Type B pancreatic cell (in vitro differentiated cells): ENCODE measurements around the gene SRPX. TPM values are rescaled to one million over a fixed set of nuclear protein-coding genes. Genes with fewer than 3 reads are reported as not detected.

Source experiments
- DNase-seq: peaks from one replicate; pipeline ENCODE4 v3.0.0; 2021; ENCODE audit warnings: mixed read lengths; ENCODE audit not compliant: unreplicated experiment; ENCODE audit errors: extremely low spot score
- H3K27ac Mint-ChIP-seq: 2 replicates; pipeline ENCODE4 v1.8.0; 2021; ENCODE audit warnings: mild to moderate bottlenecking, mixed read lengths
- H3K27me3 Mint-ChIP-seq: 2 replicates; pipeline ENCODE4 v1.8.0; 2021; ENCODE audit warnings: mixed read lengths
- H3K36me3 Mint-ChIP-seq: 2 replicates; pipeline ENCODE4 v1.8.0; 2021; ENCODE audit warnings: mixed read lengths
- H3K4me1 Mint-ChIP-seq: one replicate; pipeline ENCODE4 v1.8.0; 2021; ENCODE audit warnings: mixed read lengths; ENCODE audit not compliant: unreplicated experiment
- H3K4me3 Mint-ChIP-seq: 2 replicates; pipeline ENCODE4 v1.8.0; 2021; ENCODE audit warnings: mild to moderate bottlenecking, mixed read lengths
- H3K9me3 Mint-ChIP-seq: 2 replicates; pipeline ENCODE4 v1.8.0; 2021; ENCODE audit warnings: mixed read lengths
- total RNA-seq: library from RNA; stranded (reverse); gene quantifications from 2 replicates; pipeline ENCODE4 v1.2.1, GENCODE V29; 2021; ENCODE audit warnings: low replicate concordance
- TF ChIP-seq, protein P1 (sequence below): fragments of 200-600 bp; sonication (generic); conservative IDR thresholded peaks from 2 replicates; pipeline ENCODE4 v1.5.0; 2021; ENCODE audit warnings: antibody characterized with exemption, mild to moderate bottlenecking

SRPX gene
- total RNA-seq, 1 donor from 2014 or later = 8.4 TPM

- Mint-ChIP-seq H3K4me3 (no peak overlapping the region), H3K4me1 (no peaks in the 10 kb centered on the region), H3K36me3 (no peaks in the 10 kb centered on the region), H3K27me3 (no peaks in the 10 kb centered on the region), H3K27ac (no peak overlapping the region), H3K9me3 (no peaks in the 10 kb centered on the region)
- DNase-seq = no peak
- TF ChIP-seq, protein P1, sequence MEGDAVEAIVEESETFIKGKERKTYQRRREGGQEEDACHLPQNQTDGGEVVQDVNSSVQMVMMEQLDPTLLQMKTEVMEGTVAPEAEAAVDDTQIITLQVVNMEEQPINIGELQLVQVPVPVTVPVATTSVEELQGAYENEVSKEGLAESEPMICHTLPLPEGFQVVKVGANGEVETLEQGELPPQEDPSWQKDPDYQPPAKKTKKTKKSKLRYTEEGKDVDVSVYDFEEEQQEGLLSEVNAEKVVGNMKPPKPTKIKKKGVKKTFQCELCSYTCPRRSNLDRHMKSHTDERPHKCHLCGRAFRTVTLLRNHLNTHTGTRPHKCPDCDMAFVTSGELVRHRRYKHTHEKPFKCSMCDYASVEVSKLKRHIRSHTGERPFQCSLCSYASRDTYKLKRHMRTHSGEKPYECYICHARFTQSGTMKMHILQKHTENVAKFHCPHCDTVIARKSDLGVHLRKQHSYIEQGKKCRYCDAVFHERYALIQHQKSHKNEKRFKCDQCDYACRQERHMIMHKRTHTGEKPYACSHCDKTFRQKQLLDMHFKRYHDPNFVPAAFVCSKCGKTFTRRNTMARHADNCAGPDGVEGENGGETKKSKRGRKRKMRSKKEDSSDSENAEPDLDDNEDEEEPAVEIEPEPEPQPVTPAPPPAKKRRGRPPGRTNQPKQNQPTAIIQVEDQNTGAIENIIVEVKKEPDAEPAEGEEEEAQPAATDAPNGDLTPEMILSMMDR = no peak
These were observed 55.6 kb downstream of the SRPX start for GRCh38 chrX:38165023-38165422.

DNA sequence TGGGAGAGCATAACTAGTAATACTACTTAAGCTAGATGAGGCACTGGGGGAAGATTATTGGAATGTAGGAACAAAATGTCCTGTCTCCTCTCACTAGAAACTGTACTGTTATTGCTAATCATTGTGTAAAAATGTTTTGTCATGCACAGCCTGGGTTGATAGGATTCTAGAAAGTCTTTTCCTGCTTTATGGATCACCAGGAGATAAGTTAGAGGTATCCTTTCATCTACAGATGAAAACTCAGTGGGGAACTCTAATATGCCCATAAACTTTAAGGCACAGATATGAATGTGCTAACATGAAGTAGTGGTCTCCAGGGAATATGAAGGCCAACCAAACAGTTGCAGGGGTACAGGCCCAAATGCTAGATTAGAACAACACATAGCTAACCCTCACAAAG lies 57.5 kb downstream of the SRPX start:
- Mint-ChIP-seq H3K4me1 (no peaks in the 10 kb centered on the region), H3K27me3 (no peaks in the 10 kb centered on the region), H3K36me3 (no peaks in the 10 kb centered on the region), H3K27ac (no peak overlapping the region), H3K4me3 (no peak overlapping the region), H3K9me3 (no peaks in the 10 kb centered on the region)
- TF ChIP-seq, protein P1 = no peak
- DNase-seq = no peak

GRCh38 chrX:38156838-38157237 lies 63.8 kb downstream of the SRPX start:
- DNase-seq = no peak
- no peak overlapping the region for H3K4me3 Mint-ChIP-seq
- TF ChIP-seq, protein P1 = no peak
- H3K27me3 Mint-ChIP-seq = no peaks in the 10 kb centered on the region
- no peaks in the 10 kb centered on the region for H3K4me1 Mint-ChIP-seq
- H3K36me3 Mint-ChIP-seq = no peaks in the 10 kb centered on the region
- no peak overlapping the region for H3K27ac Mint-ChIP-seq
- H3K9me3 Mint-ChIP-seq = no peaks in the 10 kb centered on the region

DNA sequence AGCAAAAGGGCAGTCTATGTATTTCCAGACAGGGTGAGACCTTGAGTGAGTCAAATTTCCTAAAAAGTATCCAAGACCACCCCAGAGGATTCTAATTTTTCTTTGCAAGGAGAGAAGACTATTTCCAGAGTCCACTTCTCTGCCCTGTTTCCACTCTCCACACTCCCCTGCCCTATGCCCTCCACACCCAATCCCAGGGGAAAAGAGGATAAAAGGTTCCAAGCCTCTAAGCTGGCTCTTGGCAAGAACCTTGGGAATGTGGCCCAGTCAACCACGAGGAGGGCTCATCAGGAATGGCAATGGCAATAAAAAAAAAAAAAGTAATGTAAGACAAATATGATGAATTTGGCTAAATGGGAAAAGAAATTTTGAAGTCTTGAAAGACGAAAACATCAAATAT lies 65.9 kb downstream of the SRPX start:
- Mint-ChIP-seq H3K4me1 (no peaks in the 10 kb centered on the region), H3K27ac (no peak overlapping the region), H3K4me3 (no peak overlapping the region), H3K9me3 (no peaks in the 10 kb centered on the region), H3K36me3 (no peaks in the 10 kb centered on the region), H3K27me3 (no peaks in the 10 kb centered on the region)
- TF ChIP-seq, protein P1 = no peak
- no peak for DNase-seq

DNA sequence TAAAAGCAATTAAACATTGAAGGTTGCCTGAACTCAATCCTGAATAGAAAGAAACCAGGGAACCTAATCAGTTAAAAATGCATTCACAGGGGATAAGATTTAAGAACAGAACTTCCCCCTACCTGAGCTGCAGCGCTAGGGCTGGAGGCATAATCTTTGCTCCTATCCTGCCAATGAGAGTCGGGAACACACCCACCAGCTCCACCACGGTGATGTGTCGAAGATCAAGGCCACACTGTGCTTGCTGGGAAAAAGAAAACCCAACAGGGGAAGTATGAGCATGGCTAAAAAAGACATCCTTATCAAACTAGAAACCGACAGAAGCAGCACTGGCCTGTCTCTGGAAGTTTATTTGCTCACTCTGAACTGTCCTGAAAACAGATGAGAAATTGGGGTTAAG lies 66.3 kb downstream of the SRPX start:
- H3K4me1 Mint-ChIP-seq = no peaks in the 10 kb centered on the region
- no peak overlapping the region for H3K4me3 Mint-ChIP-seq
- H3K36me3 Mint-ChIP-seq = no peaks in the 10 kb centered on the region
- TF ChIP-seq, protein P1 = no peak
- H3K27me3 Mint-ChIP-seq = no peaks in the 10 kb centered on the region
- H3K9me3 Mint-ChIP-seq = no peaks in the 10 kb centered on the region
- DNase-seq = no peak
- H3K27ac Mint-ChIP-seq = no peak overlapping the region

- DNase-seq = no peak
- H3K27ac Mint-ChIP-seq = no peak overlapping the region
- TF ChIP-seq, protein P1 = no peak
- no peak overlapping the region for H3K4me3 Mint-ChIP-seq
- H3K4me1 Mint-ChIP-seq = no peaks in the 10 kb centered on the region
- no peaks in the 10 kb centered on the region for H3K36me3 Mint-ChIP-seq
- no peaks in the 10 kb centered on the region for H3K27me3 Mint-ChIP-seq
- H3K9me3 Mint-ChIP-seq = no peaks in the 10 kb centered on the region
These were observed 69.2 kb downstream of the SRPX start for GRCh38 chrX:38151441-38151840.
